Measurements from ENCODE around the gene TNFRSF1A. TPM values are rescaled to one million over a fixed set of nuclear protein-coding genes. Genes with fewer than 3 reads are reported as not detected.

TNFRSF1A gene
- total and polyA plus RNA-seq, 2 of the 13 experiments (the other 11 are each of a cell fraction or from before 2014, with no cell fraction given) = 41.5 to 61.2 TPM

- TF ChIP-seq ZNF513 (CRISPR knock-in tag; conservative IDR thresholded peaks at IDR 0.05) (no peak), SIN3A (IDR thresholded peaks at IDR 0.05; ENCODE audit: borderline replicate concordance, low read depth, low read length) (peak; percentile 33; the same call in 1 of the 2 replicates), HDAC2 (CRISPR knock-in tag; IDR thresholded peaks at IDR 0.05) (peak; percentile 86), TEAD3 (CRISPR knock-in tag; optimal IDR thresholded peaks at IDR 0.05; ENCODE audit: borderline replicate concordance) (peak; percentile 53), POLR2A (IDR thresholded peaks at IDR 0.05; ENCODE audit: insufficient read depth in 1 of 2, low read depth in 2 of 2, low read length in 2 of 2) (peak; percentile 67 to 74; a peak in 3 of 4 replicates), MED1 (CRISPR knock-in tag; IDR thresholded peaks at IDR 0.05) (peak; percentile 90), GPN1 (CRISPR knock-in tag; IDR thresholded peaks at IDR 0.05; ENCODE audit: borderline replicate concordance) (no peak), ZNF558 (CRISPR knock-in tag; IDR thresholded peaks at IDR 0.05; ENCODE audit: borderline replicate concordance) (peak; percentile 84; the same call in 1 of the 2 replicates), ZNF101 (CRISPR knock-in tag; IDR thresholded peaks at IDR 0.05; ENCODE audit: borderline replicate concordance, low read depth) (no peak), ATF2 (CRISPR knock-in tag; IDR thresholded peaks at IDR 0.05) (peak; percentile 53), HMG20A (CRISPR knock-in tag; IDR thresholded peaks at IDR 0.05; ENCODE audit: borderline replicate concordance) (peak; percentile 63; the same call in 1 of the 2 replicates), FOSL2 (CRISPR knock-in tag; IDR thresholded peaks at IDR 0.05) (peak; percentile 69), CBX2 (IDR thresholded peaks at IDR 0.05; ENCODE audit: low read depth, low read length) (no peak), CBX2 (CRISPR knock-in tag; IDR thresholded peaks at IDR 0.05; ENCODE audit: low read depth) (no peak), SUZ12 (IDR thresholded peaks at IDR 0.05; ENCODE audit: low read depth, low read length) (no peak), CENPX (CRISPR knock-in tag; IDR thresholded peaks at IDR 0.05) (no peak), FOXA3 (CRISPR knock-in tag; IDR thresholded peaks at IDR 0.05) (peak; percentile 72), ZNF563 (CRISPR knock-in tag; IDR thresholded peaks at IDR 0.05) (peak; percentile 91), ZNF34 (CRISPR knock-in tag; IDR thresholded peaks at IDR 0.05; ENCODE audit: borderline replicate concordance) (0 out of 2 replicates have a peak, but pooled peaks have one; percentile 74), ATF1 (CRISPR knock-in tag; IDR thresholded peaks at IDR 0.05) (no peak), RFXANK (CRISPR knock-in tag; IDR thresholded peaks at IDR 0.05) (peak; percentile 63; the same call in 1 of the 2 replicates), KLF15 (CRISPR knock-in tag; IDR thresholded peaks at IDR 0.05; ENCODE audit: borderline replicate concordance) (peak; percentile 78; the same call in 1 of the 2 replicates), KLF11 (CRISPR knock-in tag; IDR thresholded peaks at IDR 0.05) (peak; percentile 95), GPBP1L1 (CRISPR knock-in tag; IDR thresholded peaks at IDR 0.05) (no peak), EP300 (IDR thresholded peaks at IDR 0.05; ENCODE audit: low read depth in 2 of 2, low read length in 2 of 2) (peak in 1 of 2 experiments; percentile 33; a peak in 1 of 4 replicates), EP300 (CRISPR knock-in tag; IDR thresholded peaks at IDR 0.05; ENCODE audit: borderline replicate concordance) (peak; percentile 53; the same call in 1 of the 2 replicates), ZNF761 (CRISPR knock-in tag; conservative IDR thresholded peaks at IDR 0.05) (peak; percentile 88), TEAD2 (CRISPR knock-in tag; IDR thresholded peaks at IDR 0.05) (no peak), ZNF891 (CRISPR knock-in tag; IDR thresholded peaks at IDR 0.05) (peak; percentile 87)
These were observed 42.0 kb upstream of the TNFRSF1A start, which contains the start of gene LTBR (continued) for GRCh38 chr12:6383572-6384498.
